Stimulated activated CD4-positive, alpha-beta T cell treated with anti-CD3 and anti-CD28 coated beads, TNF-alpha, amount 100 ng/mL, for 48 hours (primary cell): ENCODE measurements around the gene CCR9.

Experiments used
- DNase-seq, 3 donors: peaks; one replicate each; pipeline ENCODE4 v3.0.0-alpha.2; 2020; ENCODE audit warnings: low read depth in 3 of 3

The CCR9 gene

DNA sequence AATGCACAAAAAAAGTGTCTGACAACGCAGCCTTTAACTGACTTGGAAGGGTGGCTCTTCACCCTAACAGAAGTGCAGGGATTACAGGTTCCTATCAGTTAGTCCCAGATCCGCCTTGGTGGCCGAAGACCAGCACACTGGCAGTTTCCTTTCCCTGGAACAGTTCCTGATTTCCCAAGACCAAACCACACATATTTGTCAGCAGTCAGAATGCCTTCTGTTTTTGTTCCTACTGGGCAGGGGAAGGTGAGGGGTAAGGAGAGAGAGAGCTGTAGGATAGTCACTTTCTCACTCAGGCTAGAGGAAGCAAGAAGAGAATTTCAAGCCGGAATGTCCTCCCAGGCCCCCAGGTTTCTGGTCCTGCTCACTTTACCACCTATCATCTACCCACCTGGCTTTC, 66.1 kb downstream of the CCR9 start:
- DNase-seq, result no peak
